ENCODE data around the gene NPM3.

- TF ChIP-seq EZH2 (IDR thresholded peaks at IDR 0.05; ENCODE audit: low read length, unreplicated experiment) (no peak), CTCF (conservative IDR thresholded peaks at IDR 0.05; ENCODE audit: low read depth, low read length) (no peak), EZH2phosphoT487 (IDR thresholded peaks at IDR 0.05; ENCODE audit: borderline replicate concordance, low read length) (no peak)
Observed at GRCh38 chr10:101781655-101781983, 1.6 kb downstream of the NPM3 start.
